HEK293 (cell line): ENCODE data around the gene RHBDD2.

Experiments
- CTCF ChIA-PET: fragments of 350-600 bp; formaldehyde crosslinking; extraction: SDS; loops from one replicate; lab custom pipeline; 2021; ENCODE audit warnings: antibody characterized with exemption; lab: Yijun Ruan, JAX
- POLR2A ChIA-PET: fragments of 300-600 bp; formaldehyde crosslinking; extraction: SDS; loops from one replicate; lab custom pipeline; 2020; ENCODE audit warnings: antibody characterized with exemption, inconsistent platforms; lab: Yijun Ruan, JAX
- H3K27ac ChIP-seq: fragments of 200-500 bp; sonication (Bioruptor generic); 2 replicates; pipeline ENCODE4 v1.5.1; 2014; ENCODE audit warnings: low read depth, low read length, control low read depth, inconsistent platforms; ENCODE audit errors: extremely low read depth
- H3K36me3 ChIP-seq, 2 experiments: fragments of 200-500 bp in 1 of 2; sonication (Bioruptor generic) in 1 of 2; 1 replicate in 1 of 2; 2 replicates in 1 of 2; pipeline ENCODE4 v1.5.1; 2014 to 2017; ENCODE audit warnings: inconsistent platforms in 2 of 2, low read length in 2 of 2; ENCODE audit not compliant: control insufficient read depth in 2 of 2, insufficient read depth in 1 of 2
- H3K4me1 ChIP-seq: fragments of 200-500 bp; sonication (Bioruptor generic); 2 replicates; pipeline ENCODE4 v1.5.1; 2014; ENCODE audit warnings: mild to moderate bottlenecking, low read length, inconsistent platforms; ENCODE audit not compliant: control insufficient read depth, insufficient read depth
- H3K4me3 ChIP-seq: 2 replicates; pipeline ENCODE4 v1.5.1; 2011; ENCODE audit warnings: low read depth, mild to moderate bottlenecking, control low read depth, low read length, moderate library complexity
- H3K9me3 ChIP-seq: fragments of 200-500 bp; sonication (Bioruptor generic); 2 replicates; pipeline ENCODE4 v1.5.1; 2014; ENCODE audit warnings: low read depth, low read length, inconsistent platforms; ENCODE audit not compliant: control insufficient read depth, insufficient read depth
- EGR2 ChIP-seq: fragments of 450-650 bp; formaldehyde crosslinking; IDR thresholded peaks from 2 replicates; pipeline ENCODE4 v1.5.1; 2016; ENCODE audit warnings: low read depth, missing biosample characterization, missing genetic modification characterization
- GLI4 ChIP-seq: fragments of 450-650 bp; formaldehyde crosslinking; IDR thresholded peaks from 2 replicates; pipeline ENCODE4 v1.5.1; 2016; ENCODE audit warnings: missing biosample characterization, missing genetic modification characterization
- PRDM1 ChIP-seq: fragments of 450-650 bp; formaldehyde crosslinking; IDR thresholded peaks from 2 replicates; pipeline ENCODE4; 2016; ENCODE audit warnings: missing biosample characterization, missing genetic modification characterization
- SETDB1 ChIP-seq: IDR thresholded peaks from one replicate; pipeline ENCODE4 v1.6.1; 2017; ENCODE audit warnings: mild to moderate bottlenecking, low read length, moderate library complexity, mixed read lengths; ENCODE audit not compliant: insufficient read length
- SP7 ChIP-seq: fragments of 450-650 bp; formaldehyde crosslinking; IDR thresholded peaks from 2 replicates; pipeline ENCODE4 v1.5.1; 2016; ENCODE audit warnings: missing biosample characterization, missing genetic modification characterization
- ZEB2 ChIP-seq: fragments of 450-650 bp; formaldehyde crosslinking; IDR thresholded peaks from 2 replicates; pipeline ENCODE4 v1.5.1; 2016; ENCODE audit warnings: missing biosample characterization, missing genetic modification characterization
- ZFP69B ChIP-seq: fragments of 450-650 bp; formaldehyde crosslinking; IDR thresholded peaks from 2 replicates; pipeline ENCODE4 v1.5.1; 2016; ENCODE audit warnings: missing biosample characterization, missing genetic modification characterization
- ZNF266 ChIP-seq: fragments of 450-650 bp; formaldehyde crosslinking; IDR thresholded peaks from 2 replicates; pipeline ENCODE4 v1.5.1; 2016; ENCODE audit warnings: missing biosample characterization, missing genetic modification characterization, low read depth
- ZNF335 ChIP-seq: fragments of 450-650 bp; formaldehyde crosslinking; conservative IDR thresholded peaks from 2 replicates; pipeline ENCODE4 v1.5.1; 2016; ENCODE audit warnings: missing biosample characterization, missing genetic modification characterization
- ZNF366 ChIP-seq: fragments of 450-650 bp; formaldehyde crosslinking; conservative IDR thresholded peaks from 2 replicates; pipeline ENCODE4 v1.5.1; 2016; ENCODE audit warnings: missing biosample characterization, missing genetic modification characterization
- ZNF664 ChIP-seq: fragments of 450-650 bp; formaldehyde crosslinking; IDR thresholded peaks from 2 replicates; pipeline ENCODE4 v1.5.1; 2016; ENCODE audit warnings: missing biosample characterization, missing genetic modification characterization
- ZNF785 ChIP-seq: fragments of 450-650 bp; formaldehyde crosslinking; IDR thresholded peaks from 2 replicates; pipeline ENCODE4 v1.5.1; 2016; ENCODE audit warnings: missing biosample characterization, missing genetic modification characterization
- ZSCAN23 ChIP-seq: fragments of 450-650 bp; formaldehyde crosslinking; IDR thresholded peaks from 2 replicates; pipeline ENCODE4 v1.5.1; 2016; ENCODE audit warnings: missing biosample characterization, missing genetic modification characterization
- ZSCAN30 ChIP-seq: fragments of 450-650 bp; IDR thresholded peaks from 2 replicates; pipeline ENCODE4 v1.5.1; 2018; ENCODE audit warnings: missing biosample characterization, mild to moderate bottlenecking, missing genetic modification characterization, moderate library complexity
- TF ChIP-seq, protein P1 (sequence below): fragments of 450-650 bp; formaldehyde crosslinking; IDR thresholded peaks from 2 replicates; pipeline ENCODE4 v1.5.0; 2017; ENCODE audit warnings: missing biosample characterization, missing genetic modification characterization, borderline replicate concordance
- TF ChIP-seq, protein P2 (sequence below): fragments of 450-650 bp; formaldehyde crosslinking; IDR thresholded peaks from 2 replicates; pipeline ENCODE4 v1.5.1; 2016; ENCODE audit warnings: missing biosample characterization, missing genetic modification characterization
- TF ChIP-seq, protein P3 (sequence below): fragments of 450-650 bp; formaldehyde crosslinking; IDR thresholded peaks from 2 replicates; pipeline ENCODE4 v1.5.1; 2016; ENCODE audit warnings: missing biosample characterization, missing genetic modification characterization
- TF ChIP-seq, protein P4 (sequence below): fragments of 450-650 bp; formaldehyde crosslinking; IDR thresholded peaks from 2 replicates; pipeline ENCODE4 v1.5.1; 2016; ENCODE audit warnings: missing biosample characterization, missing genetic modification characterization
- TF ChIP-seq, protein P5 (sequence below): fragments of 450-650 bp; formaldehyde crosslinking; IDR thresholded peaks from 2 replicates; pipeline ENCODE4 v1.5.1; 2017; ENCODE audit warnings: missing biosample characterization, missing genetic modification characterization

The RHBDD2 gene

DNA sequence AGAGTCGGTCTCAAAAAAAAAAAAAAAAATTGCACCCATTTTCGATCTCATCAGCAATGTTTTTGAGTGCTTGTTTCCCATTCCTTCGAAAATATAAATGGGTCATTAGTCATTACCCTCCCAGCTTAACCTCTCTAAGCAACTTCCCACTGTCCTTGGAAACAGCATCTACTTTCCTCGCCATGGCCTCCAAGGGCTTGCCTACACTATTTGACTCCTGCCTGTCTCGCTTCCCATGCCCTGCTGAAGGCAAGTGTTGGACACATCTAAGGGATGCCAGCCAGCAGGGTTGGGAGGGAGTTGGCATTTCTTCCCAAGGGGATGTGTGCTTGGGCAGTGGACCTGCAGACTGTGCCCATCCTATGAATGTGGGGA is 12.7 kb upstream of the RHBDD2 start:
- CTCF ChIA-PET = interaction anchor here (0.6 to 3.2 kb wide), 18 partner anchors 11 to 448 kb away, joined by 3 to 86 read pairs (median 4); partner anchors contain the start of gene RHBDD2
- H3K4me3 ChIP-seq = no peak overlapping the region
- H3K9me3 ChIP-seq = no peaks in the 10 kb centered on the region
- no peaks in the 10 kb centered on the region for H3K36me3 ChIP-seq
- H3K4me1 ChIP-seq = no peaks in the 10 kb centered on the region
- TF ChIP-seq, protein P1, sequence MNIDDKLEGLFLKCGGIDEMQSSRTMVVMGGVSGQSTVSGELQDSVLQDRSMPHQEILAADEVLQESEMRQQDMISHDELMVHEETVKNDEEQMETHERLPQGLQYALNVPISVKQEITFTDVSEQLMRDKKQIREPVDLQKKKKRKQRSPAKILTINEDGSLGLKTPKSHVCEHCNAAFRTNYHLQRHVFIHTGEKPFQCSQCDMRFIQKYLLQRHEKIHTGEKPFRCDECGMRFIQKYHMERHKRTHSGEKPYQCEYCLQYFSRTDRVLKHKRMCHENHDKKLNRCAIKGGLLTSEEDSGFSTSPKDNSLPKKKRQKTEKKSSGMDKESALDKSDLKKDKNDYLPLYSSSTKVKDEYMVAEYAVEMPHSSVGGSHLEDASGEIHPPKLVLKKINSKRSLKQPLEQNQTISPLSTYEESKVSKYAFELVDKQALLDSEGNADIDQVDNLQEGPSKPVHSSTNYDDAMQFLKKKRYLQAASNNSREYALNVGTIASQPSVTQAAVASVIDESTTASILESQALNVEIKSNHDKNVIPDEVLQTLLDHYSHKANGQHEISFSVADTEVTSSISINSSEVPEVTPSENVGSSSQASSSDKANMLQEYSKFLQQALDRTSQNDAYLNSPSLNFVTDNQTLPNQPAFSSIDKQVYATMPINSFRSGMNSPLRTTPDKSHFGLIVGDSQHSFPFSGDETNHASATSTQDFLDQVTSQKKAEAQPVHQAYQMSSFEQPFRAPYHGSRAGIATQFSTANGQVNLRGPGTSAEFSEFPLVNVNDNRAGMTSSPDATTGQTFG (tag by site-specific recombination) = no peak
- TF ChIP-seq, protein P2, sequence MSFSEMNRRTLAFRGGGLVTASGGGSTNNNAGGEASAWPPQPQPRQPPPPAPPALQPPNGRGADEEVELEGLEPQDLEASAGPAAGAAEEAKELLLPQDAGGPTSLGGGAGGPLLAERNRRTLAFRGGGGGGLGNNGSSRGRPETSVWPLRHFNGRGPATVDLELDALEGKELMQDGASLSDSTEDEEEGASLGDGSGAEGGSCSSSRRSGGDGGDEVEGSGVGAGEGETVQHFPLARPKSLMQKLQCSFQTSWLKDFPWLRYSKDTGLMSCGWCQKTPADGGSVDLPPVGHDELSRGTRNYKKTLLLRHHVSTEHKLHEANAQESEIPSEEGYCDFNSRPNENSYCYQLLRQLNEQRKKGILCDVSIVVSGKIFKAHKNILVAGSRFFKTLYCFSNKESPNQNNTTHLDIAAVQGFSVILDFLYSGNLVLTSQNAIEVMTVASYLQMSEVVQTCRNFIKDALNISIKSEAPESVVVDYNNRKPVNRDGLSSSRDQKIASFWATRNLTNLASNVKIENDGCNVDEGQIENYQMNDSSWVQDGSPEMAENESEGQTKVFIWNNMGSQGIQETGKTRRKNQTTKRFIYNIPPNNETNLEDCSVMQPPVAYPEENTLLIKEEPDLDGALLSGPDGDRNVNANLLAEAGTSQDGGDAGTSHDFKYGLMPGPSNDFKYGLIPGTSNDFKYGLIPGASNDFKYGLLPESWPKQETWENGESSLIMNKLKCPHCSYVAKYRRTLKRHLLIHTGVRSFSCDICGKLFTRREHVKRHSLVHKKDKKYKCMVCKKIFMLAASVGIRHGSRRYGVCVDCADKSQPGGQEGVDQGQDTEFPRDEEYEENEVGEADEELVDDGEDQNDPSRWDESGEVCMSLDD (tag by site-specific recombination) = 0 out of 2 replicates have a peak, but pooled peaks have one; percentile 34
- TF ChIP-seq GLI4 (tag by site-specific recombination) = no peak
- TF ChIP-seq, protein P3, sequence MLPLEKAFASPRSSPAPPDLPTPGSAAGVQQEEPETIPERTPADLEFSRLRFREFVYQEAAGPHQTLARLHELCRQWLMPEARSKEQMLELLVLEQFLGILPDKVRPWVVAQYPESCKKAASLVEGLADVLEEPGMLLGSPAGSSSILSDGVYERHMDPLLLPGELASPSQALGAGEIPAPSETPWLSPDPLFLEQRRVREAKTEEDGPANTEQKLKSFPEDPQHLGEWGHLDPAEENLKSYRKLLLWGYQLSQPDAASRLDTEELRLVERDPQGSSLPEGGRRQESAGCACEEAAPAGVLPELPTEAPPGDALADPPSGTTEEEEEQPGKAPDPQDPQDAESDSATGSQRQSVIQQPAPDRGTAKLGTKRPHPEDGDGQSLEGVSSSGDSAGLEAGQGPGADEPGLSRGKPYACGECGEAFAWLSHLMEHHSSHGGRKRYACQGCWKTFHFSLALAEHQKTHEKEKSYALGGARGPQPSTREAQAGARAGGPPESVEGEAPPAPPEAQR (tag by site-specific recombination) = no peak
- no peak overlapping the region for H3K27ac ChIP-seq
- POLR2A ChIA-PET = interaction anchor here (1.7 kb wide), 1 partner anchor 154 kb away, joined by 6 read pairs; no protein-coding TSS in a partner anchor

DNA sequence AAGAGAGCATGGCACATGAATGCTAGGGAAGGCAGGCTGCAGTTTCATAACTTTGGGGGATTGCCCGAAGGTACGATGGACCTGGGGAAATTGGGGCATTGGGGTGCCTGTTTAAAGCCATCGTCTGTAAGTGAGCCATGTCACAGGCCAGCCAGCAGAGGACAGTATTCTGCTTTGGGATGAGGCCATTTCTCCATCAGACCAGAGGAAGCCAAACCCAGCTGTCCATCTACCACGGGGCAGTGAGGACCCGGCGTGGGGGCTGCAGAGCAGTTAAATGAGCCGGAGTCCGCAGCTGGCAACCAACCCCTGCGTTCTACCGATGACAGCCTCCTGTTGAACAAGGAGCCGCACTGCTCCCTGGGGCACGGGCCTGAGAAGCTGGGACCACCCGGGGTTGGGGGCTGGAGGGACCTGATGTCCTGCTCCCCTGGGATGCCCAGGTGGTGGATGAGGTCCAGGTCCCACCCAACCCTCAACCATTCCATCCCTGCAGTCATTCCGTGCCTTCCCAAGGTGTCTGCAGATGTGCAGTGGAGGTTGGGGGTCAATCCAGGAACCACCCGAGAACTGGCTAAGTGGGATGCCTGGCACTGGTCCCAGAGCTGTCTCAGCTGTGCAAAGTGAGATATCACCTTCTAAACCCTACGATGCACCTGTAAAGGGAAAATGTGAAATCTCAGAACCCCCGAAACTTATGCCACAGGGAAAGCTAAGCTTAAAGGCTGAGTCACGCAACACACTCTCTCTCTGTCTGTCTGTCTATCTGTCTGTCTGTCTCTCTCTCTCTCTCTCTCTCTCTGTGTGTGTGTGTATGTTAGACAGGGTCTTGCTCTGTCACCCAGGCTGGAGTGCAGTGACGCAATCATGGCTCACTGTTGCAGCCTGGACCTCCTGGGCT is 12.1 kb upstream of the RHBDD2 start:
- CTCF ChIA-PET = interaction anchor here (0.6 to 3.2 kb wide), 29 partner anchors 10 to 448 kb away, joined by 3 to 86 read pairs (median 4); partner anchors contain the start of genes POR and RHBDD2
- H3K9me3 ChIP-seq = no peaks in the 10 kb centered on the region
- POLR2A ChIA-PET = interaction anchor here (0.6 to 1.7 kb wide), 2 partner anchors 17 to 153 kb away, joined by 3 to 6 read pairs; no protein-coding TSS in a partner anchor
- no peaks in the 10 kb centered on the region for H3K36me3 ChIP-seq
- no peaks in the 10 kb centered on the region for H3K4me1 ChIP-seq
- no peak overlapping the region for H3K27ac ChIP-seq
- H3K4me3 ChIP-seq = no peak overlapping the region
- TF ChIP-seq ZSCAN30 (tag by site-specific recombination) (0 out of 2 replicates have a peak, but pooled peaks have one; percentile 15), ZEB2 (peak; percentile 42; the same call in 1 of the 2 replicates), ZSCAN23 (tag by site-specific recombination) (no peak), ZNF664 (tag by site-specific recombination) (peak; percentile 73; the same call in 1 of the 2 replicates), SETDB1 (no peak), ZNF785 (tag by site-specific recombination) (peak; percentile 69; the same call in 1 of the 2 replicates), PRDM1 (tag by site-specific recombination) (peak; percentile 39; the same call in 1 of the 2 replicates), SP7 (tag by site-specific recombination) (peak; percentile 40), ZNF366 (0 out of 2 replicates have a peak, but pooled peaks have one; percentile 29), ZNF335 (tag by site-specific recombination) (0 out of 2 replicates have a peak, but pooled peaks have one; percentile 29), ZNF266 (no peak), ZFP69B (peak; percentile 72), EGR2 (tag by site-specific recombination) (no peak)
- TF ChIP-seq, protein P4, sequence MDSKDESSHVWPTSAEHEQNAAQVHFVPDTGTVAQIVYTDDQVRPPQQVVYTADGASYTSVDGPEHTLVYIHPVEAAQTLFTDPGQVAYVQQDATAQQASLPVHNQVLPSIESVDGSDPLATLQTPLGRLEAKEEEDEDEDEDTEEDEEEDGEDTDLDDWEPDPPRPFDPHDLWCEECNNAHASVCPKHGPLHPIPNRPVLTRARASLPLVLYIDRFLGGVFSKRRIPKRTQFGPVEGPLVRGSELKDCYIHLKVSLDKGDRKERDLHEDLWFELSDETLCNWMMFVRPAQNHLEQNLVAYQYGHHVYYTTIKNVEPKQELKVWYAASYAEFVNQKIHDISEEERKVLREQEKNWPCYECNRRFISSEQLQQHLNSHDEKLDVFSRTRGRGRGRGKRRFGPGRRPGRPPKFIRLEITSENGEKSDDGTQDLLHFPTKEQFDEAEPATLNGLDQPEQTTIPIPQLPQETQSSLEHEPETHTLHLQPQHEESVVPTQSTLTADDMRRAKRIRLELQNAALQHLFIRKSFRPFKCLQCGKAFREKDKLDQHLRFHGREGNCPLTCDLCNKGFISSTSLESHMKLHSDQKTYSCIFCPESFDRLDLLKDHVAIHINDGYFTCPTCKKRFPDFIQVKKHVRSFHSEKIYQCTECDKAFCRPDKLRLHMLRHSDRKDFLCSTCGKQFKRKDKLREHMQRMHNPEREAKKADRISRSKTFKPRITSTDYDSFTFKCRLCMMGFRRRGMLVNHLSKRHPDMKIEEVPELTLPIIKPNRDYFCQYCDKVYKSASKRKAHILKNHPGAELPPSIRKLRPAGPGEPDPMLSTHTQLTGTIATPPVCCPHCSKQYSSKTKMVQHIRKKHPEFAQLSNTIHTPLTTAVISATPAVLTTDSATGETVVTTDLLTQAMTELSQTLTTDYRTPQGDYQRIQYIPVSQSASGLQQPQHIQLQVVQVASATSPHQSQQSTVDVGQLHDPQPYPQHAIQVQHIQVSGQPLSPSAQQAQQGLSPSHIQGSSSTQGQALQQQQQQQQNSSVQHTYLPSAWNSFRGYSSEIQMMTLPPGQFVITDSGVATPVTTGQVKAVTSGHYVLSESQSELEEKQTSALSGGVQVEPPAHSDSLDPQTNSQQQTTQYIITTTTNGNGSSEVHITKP (tag by site-specific recombination) = peak; percentile 35
- TF ChIP-seq, protein P5, sequence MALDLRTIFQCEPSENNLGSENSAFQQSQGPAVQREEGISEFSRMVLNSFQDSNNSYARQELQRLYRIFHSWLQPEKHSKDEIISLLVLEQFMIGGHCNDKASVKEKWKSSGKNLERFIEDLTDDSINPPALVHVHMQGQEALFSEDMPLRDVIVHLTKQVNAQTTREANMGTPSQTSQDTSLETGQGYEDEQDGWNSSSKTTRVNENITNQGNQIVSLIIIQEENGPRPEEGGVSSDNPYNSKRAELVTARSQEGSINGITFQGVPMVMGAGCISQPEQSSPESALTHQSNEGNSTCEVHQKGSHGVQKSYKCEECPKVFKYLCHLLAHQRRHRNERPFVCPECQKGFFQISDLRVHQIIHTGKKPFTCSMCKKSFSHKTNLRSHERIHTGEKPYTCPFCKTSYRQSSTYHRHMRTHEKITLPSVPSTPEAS (tag by site-specific recombination) = peak; percentile 78
